ENCODE results near the gene RSPH1.

Gene RSPH1

DNA sequence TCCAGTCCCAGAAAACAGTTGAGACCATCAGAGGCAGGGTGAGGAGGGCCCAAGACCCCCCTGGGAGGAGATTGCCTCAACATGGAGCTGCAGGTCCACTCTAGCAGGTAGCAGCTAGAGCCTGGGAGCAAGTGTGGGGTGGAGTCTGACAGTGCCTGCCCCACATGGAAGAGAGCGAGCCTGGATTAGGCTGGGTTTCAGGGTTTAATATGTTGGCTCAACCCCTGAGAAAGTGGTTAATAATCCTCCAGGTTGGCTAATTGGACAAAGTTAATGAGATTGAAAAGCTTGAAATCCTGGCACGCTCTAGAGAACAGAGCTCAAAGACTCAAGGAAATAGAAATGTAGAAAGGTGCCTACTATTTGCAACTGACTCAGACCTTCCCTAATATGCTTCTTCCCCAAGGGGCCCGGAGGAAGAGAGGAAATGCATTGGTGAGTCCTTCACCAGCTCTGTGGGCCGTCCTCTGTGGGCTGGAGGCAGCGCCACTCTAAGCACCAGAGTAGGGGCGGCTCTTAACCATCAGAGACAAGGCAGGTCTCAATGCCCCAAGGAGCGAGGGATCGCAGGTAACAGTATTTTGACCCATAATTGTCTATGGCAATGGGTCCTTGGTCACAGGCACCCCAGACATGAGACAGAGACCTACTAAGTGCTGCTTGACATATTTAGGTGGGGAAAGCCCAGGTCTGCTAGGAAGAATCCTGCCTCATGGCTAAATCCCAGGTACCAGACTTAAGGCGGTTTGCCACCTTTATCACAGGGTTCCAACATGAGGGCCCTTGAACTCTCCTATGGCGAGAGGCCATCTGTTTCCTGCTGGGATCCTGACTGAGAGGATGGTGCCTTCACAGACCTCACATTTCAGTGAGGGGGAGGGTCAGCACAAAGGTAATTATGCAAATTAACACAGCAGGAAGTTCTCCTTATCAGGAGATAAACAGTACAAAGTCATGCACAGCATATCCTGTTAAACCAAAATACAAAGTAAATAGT lies 33.8 kb downstream of the RSPH1 start:
- no peak for DNase-seq

DNA sequence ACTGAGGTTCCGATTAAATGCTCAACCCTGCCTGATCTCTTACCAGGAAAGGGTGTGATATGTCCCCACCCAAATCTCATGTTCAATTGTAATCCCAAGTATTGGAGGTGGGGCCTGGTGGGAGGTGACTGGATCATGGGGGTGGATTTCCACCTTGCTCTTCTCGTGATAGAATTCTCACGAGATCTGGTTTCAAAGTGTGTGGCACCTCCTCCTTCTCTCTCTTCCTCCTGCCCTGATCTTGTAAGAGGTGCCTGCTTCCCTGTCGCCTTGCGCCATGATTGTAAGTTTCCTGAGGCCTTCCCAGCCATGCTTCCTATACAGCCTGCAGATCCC lies 34.9 kb downstream of the RSPH1 start:
- DNase-seq: no peak

DNA sequence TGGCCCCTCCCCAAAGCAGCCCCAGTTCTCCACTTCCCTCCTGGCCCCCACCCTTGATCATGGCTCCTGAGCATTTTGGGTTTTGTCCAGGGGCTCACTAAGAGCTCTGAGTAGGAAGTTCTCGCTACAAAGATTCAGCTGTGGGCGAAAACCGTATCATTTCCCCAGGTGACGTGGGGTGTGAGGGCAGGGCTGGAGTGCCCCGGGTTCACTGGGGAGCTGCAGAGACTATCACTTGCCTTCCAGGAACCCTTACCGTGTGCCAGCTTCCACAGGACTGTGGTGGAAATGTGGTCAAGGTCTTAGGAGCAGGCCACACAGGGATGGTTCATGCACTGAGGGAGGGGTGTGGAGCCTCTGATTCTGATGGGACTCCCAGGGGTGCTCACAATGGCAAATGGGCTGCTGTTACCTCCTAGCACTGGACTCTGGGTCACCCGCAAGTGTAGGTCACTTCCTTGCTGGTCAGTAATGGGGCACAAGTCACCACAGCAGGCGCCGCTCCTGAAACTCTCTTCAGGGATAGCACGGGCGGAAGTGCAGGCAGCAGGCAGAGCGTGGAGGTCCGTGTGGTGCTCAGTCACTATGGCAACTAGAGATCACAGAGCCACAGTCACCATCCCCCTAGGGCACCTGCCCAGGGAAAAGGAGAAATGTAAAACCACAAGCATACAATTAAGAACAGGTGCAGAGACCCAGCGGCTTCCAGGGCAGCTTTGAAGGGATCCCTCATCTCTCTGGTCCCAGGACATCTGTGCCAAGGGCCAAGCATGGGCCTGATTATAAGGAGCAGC lies 35.4 kb downstream of the RSPH1 start:
- DNase-seq: peak; percentile 49

DNA sequence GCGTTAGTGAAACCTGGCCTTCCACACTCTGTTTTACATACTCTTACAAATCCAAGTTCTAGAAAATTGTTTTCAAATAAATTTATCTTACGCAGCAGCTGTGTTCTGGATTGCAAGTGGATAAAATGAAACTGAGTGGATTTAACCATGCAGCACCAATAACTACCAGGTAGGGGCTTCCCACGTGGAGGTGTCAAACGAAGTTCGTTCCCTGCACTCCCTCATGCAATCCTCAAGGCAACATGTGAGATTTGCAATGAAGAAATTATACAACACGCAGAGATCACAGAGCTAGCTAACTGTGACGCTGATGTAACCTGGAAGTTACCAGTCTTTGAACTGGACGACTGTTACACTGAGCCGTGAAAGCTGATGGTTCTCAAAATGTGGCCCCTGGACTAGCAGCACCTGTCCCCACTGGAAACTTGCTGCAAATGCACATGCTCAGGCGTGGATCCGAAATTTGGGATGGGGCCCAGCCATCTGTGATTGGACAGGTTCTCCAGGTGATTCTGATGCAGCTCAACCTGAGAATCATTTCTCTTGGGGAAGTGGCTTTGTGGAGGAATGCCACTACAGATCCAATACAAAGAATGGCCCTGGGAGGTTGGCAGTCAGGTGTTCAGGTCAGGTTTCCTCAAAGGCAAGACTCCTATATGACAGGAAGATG lies 36.3 kb downstream of the RSPH1 start:
- DNase-seq: no peak

DNA sequence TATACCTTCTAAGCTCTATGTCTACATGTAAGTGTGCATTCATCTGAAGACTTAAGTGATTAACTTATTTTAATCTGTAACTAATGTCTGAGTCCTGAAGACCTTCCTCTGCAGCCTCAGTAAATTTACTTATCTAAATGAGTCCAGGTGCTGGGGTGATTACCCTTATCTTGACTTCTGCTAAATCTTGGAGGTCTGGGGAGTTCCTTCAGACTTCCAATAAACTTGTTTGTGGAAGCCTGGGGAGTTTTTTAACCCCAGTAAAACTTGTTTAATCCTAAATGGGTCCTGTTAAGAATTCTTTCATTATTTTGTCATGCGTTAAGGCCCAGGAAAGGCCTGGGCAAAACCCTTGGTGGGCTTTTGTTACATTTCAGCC lies 37.0 kb downstream of the RSPH1 start:
- no peak for DNase-seq

DNA sequence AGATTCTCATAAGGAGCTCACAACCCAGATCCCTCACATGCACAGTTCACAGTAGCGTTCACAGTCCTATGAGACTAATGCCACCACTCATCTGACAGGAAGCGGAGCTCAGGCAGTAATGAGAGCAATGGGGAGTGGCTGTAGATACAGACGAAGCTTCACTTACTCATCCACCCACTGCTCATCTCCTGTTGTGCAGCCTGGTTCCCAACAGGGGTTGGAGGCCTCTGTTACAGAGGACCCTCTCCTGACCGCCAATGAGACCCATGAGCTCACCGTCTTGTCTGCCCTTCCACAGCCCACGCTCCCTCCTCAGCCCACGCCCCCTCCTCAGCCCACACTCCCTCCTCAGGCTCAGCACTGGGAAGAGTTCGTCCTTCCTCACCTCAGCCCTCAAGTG lies 39.6 kb downstream of the RSPH1 start:
- DNase-seq: no peak

DNA sequence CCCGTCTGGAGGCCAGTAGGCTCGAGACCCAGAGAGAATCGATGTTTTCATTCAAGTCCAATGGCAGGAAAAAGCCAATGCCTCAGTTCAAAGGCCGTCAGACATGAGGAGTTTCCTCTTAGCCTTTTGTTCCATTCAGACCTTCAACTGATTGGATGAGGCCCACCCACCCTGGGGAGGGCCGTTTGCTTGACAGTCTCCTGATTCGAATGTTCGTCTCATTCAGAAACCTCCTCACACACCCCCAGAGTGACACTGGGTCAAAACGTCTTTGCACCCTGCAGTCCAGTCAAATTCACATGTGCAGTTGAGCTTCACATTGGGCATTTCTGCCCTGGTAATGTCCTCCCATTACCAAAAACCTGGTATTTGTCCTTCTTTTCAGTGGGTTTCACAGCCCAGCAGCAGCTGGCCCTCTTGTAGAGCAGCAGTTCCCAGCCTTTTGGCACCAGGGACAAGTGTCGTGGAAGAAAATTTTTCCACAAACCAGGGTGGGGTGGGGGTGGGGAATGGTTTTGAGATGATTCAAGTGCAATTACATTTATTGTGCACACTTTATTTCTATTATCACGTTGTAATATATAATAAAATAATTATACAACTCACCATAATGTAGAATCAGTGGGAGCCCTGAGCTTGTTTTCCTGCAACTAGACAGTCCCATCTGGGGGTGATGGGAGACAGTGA lies 40.1 kb downstream of the RSPH1 start:
- DNase-seq: no peak

DNA sequence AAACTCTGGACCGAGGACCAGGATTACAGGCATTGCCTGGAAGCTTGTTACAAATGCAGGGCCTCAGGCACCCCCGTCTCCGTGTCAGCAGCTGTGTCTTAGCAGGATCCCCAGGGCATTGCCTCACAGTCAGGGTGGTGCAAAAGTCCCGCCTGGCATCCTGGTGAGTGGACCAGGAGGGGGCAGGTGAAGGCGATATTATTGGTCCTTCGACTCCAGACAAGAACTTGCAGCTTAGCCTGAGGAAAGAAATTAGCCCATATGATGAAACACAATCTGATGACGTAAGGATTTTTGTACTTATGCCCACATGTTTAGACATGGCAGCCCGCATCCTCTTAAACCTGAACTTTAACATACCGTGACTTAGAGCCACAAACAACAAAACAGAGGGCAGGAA lies 40.8 kb downstream of the RSPH1 start:
- no peak for DNase-seq

DNA sequence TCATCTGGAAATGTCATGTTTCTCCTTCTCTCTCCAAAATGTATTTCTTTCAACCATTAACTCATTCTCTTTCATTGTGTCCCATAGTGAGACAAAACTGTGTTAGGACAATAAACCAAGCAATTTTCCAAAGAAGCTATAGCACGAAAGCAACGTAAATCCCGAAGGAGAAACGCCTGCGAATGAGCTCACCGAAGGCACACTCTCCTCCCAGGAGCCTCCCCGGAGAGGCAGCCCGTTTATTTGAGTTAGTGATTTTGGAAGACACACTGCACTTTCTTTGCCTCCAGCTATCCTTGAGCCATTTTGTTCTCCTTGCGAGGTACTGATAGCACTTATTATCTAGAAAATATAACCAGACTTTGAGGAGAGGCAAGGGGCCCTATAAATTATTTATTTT lies 41.2 kb downstream of the RSPH1 start:
- DNase-seq: no peak

DNA sequence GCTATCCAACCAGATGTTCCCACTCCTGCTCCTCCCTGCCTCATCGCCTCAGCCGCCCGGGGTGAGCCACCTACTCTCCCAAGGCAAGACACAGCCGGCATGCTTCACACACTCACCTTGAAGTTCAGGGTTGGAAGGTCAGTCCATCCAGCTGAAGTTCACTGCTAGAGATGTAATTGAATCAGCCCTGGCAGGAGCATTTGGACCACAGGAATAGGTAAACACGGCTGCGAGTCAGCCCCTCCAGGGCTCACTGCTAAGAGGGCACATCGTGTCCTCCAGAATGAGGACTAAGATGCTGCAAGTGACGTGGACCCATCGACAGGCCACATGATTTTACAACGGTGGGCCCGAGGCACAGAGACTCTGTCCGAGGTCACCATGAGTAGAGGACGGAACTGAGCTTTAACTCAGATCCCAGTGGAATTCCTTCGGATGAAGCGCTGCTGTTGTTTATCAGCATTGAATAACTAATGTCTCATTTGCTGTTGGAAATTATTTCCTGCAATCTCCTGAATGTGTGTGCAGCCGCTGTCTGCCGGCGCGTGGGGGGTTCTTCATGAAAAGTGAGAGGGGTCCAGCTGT lies 41.9 kb downstream of the RSPH1 start:
- DNase-seq: no peak

DNA sequence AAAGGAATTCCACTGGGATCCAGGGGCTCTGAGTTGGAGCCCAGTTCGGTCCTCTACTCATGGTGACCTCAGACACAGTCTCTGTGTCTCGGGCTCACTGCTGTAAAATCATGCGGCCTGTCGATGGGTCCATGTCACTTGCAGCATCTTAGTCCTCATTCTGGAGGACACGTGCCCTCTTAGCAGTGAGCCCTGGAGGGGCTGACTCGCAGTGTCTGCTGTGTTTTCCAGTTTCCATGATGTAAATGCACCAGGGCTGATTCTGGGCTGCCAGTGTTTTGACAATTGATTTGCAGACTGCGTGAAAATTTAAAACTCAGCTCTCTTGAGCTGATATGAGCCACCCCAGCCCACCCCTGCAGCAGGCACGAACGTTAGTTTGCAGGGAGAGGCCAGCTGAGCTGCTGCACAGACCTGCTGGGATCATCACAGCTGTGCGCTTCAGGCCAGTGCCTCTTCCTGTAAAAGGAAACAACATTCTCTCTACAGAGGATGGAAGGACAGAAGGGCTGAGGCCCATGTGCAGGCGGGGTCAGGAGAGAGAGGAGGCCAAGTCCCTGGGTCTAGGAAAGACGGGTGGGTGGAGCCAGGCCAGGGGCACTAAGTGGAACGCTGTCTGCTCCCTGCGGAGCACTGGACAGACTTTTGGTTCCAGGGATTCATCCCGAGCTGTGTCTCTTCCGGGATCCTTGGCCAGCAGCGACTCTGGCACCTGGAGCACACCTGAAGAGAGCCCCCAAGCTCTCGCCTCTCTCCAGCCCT lies 42.6 kb downstream of the RSPH1 start:
- peak; percentile 56 for DNase-seq

DNA sequence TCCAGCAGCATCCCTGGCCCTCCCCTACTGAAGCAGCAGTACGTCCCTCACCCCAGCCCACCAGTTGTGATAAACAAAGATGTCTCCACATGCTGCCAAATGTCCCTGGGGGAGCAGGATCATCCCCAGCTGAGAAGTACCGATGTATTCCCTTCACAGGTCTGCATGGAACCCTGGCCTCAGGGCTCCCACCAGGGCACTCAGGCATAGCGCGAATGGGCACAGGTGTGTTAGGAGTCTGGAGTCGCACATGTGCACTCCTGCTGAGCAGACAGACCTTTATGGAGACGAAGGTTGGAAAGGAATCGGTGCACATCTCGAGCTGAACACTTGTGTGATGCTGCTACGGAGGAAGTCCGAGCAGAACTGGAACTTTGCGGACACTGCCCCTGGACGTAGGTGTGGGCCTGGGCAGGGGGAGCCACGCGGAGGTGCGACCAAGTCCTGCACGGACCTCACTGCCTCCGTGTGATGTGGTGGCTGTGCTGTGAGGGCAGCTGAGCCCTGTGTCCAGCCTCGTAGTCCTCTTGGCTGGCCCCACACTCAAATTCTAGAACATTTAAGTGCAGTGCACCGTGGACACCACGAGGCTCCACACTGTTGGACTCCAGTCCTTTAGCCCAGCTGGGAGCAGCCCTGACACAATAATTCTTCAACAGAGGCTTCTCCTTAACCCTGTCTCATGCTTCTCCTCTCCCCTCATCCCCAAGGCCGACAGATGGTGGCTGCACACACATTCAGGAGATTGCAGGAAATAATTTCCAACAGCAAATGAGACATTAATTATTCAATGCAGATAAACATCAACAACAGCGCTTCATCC lies 43.4 kb downstream of the RSPH1 start:
- DNase-seq: no peak

DNA sequence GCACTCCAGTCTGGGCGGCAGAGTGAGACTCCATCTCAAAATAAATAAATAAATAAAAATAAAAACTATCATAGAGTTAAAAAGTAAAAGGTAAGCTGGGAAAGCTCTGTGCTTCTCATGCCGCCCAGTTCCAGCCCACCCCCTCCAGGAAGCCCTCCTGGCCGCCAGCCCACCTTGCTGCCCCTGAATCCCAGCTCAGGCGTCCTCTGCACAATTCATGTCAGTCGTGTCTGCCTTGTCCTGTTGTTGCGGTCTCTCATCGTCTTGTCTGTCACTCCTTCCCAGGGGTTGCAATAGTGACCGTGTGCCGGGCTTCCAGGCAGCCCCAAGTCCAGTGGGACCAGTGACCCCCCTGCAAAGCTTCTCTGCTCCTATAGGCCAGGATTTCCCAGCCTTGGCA lies 44.1 kb downstream of the RSPH1 start:
- DNase-seq: no peak

DNA sequence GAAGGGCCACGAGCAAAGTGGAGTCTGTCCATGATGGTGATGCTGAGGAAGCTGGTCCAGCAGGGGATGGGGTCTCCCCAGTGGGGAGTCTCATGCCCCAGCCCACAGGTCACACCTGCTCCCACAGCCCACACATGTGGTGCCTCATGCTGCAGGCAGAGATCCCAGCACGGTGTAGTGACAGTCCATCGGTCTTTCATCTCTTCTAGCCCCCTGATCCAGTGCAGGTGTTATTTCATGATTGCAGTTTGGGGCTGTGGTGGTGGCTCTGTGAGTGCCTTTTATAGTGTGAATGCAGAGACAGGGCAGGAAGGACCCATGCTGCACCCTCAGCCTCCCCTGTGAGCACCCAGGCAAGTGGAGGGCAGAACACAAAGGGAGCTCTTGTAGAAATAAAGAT lies 47.3 kb downstream of the RSPH1 start:
- no peak for DNase-seq

DNA sequence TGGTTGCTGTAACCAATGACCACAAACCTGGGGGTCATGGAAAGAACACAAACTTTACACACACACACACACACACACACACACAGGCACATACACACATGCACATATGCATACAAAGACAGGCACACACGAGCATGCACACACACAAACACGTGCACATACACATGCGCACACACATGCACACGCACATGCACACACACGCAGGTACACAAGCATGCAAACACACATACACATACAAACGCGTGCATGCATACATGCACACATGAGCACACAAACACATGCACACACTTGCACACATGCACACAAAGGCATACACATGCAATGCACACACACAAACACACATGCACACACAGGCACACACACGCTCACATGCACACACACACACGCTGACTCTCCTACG lies 48.3 kb downstream of the RSPH1 start:
- no peak for DNase-seq

DNA sequence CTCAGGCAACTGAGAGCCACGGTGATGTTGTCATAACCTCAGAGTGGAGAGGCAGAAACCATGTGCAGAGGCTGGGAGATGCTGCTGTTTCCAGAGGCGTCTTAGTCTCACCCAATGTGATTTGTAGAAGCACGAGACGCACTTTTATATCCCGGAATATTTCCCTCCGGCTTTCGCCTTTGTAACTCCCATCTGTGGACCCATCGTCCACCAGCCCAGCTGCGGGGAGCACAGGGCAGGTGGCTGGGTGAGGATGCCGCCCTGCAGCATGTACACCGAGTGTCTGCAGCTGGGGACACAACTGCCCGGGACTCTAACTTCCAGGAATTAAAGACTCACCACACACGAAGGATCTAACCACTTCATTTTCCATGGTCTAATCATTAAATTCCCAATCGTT lies 48.8 kb downstream of the RSPH1 start:
- no peak for DNase-seq

DNA sequence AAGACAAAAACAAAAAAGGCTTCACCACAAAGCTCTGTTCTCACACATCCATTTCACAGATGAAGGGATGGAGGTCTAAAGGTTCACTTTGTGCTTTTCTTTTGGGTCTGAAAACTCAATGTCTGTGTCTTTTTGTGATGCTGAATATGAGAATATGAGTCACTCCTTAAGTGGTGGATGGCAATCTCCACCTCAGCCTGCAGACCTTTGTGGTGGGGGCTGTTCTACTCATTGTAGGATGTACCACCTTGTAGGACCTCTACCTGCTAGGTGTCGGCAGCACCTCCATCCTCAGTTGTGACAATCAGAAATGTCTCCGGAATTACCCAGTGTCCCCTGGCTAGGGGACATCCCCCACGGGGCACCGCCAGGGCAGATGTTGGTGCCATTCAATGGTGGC lies 49.5 kb downstream of the RSPH1 start:
- no peak for DNase-seq

DNA sequence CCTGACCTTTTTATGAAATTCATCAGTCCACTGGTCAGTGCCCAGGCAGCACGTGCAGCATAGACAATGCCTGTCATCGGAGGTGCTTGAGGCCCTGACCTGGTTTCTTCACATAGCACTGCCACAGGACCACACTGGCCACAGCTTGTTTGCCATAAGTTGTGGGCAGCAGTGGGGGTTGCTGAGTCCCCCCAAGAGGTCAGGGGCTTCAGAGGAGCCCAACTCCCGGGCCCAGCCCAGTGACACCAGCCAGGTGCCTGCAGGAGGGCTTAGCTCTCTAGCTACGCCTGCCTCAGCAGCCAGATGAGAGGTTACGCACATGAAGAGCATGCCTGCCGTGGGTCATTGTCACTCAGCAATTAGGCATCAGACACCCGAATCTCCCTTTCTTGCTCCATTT lies 50.7 kb downstream of the RSPH1 start:
- no peak for DNase-seq

DNA sequence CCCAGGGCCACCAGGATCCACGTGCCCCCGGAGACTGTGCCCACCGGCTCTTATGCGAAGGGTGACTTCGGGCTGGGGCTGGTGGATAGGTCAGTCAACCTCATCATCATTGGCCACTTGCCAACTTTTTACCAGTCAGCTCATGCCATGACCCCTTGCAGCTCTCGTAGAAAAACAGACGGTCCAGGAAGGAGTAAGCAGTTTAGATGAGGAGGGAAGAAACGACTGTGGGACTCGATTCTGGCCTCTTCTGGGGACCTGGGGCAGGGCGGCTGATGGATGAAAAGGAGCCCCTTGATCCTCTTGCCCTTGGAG lies 51.3 kb downstream of the RSPH1 start:
- no peak for DNase-seq

DNA sequence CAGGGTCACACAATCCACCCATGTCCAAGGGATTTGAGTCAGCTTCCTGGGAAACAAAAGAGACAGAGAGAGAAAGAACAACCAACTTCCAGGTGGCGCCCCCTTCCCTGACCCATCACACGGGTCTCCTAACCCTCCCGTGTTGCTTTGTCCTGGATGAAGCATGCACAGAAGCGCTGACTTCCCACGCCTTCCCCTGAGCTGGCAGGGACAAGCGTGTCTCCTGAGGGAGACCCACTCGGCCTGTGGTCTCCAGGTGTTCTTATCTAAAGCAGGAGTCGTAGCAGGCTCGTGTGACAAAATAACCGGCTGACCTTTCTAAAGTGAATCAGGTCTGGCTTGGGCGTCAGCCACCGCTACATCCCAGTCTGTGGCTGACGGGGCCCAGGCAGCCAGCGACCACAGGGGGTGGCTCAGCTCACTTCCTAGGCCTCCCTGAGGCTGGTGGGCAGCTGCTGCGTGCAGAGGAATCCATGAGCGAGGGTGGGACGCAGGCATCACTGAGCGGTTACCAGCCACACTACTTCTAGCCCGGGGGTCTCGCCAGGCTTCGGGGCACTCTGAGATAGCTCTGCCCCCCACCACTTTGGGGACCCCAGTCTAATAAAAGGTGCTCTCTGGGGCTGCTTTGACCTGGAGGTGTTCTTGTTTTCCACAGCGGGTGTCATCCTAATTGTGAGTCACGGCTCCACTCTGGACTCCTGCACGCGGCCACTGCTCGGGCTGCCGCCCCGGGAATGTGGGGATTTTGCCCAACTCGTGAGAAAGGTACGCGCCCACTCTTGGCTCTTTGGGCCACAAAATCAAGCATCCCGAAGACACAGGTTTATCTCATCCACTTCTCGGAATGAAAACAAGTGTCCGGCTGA lies 51.9 kb downstream of the RSPH1 start:
- peak; percentile 2 for DNase-seq

Measured in retina (tissue), 1 donor.